Hepatocyte (in vitro differentiated cells): Measurements from ENCODE around the gene CD300A.

Experiments
- EZH2 ChIP-seq: fragments of 200-600 bp; sonication (generic); IDR thresholded peaks from 2 replicates; pipeline ENCODE4 v1.6.1; 2016; ENCODE audit warnings: antibody characterized with exemption, mild to moderate bottlenecking, borderline replicate concordance
- TF ChIP-seq, protein P1 (sequence below): fragments of 200-600 bp; sonication (generic); IDR thresholded peaks from 2 replicates; pipeline ENCODE4 v1.5.1; 2016; ENCODE audit warnings: antibody characterized with exemption, mild to moderate bottlenecking; ENCODE audit not compliant: poor library complexity

DNA sequence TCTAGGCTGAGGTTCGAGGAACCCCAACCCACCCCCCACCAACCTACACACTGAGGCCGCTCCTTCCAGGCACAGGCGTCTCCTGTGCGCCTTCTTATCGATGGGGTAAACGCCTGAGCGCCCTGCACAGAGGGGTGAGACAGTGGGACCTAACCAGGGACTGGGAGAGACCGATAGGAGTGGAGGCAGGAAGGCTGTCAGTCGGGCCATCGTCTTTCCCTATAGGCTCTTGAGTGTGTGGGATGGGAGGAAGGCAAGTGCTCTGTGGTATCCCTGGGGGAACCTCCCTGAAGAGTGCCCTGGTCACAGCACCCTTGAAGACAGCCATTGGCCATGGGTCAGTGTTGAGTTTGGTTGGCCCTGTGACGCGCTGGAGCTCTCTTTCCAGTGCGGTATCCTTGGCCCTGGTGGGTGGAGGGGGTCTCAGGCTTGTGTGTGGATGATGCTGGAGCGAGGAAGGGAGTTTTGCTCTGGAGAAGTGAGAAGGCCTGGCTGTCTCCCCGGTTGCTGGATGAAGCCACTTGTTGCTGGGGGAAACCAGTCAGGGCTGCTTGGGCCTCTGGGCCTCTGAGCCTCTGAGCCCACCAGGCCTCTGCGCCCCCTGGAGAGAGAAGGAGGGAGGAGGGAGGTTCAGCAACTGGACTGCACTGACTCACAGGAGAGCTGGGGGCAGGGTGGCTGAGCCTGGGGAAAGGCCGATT, 32.9 kb upstream of the CD300A start:
- TF ChIP-seq EZH2, result no peak
- TF ChIP-seq, protein P1, sequence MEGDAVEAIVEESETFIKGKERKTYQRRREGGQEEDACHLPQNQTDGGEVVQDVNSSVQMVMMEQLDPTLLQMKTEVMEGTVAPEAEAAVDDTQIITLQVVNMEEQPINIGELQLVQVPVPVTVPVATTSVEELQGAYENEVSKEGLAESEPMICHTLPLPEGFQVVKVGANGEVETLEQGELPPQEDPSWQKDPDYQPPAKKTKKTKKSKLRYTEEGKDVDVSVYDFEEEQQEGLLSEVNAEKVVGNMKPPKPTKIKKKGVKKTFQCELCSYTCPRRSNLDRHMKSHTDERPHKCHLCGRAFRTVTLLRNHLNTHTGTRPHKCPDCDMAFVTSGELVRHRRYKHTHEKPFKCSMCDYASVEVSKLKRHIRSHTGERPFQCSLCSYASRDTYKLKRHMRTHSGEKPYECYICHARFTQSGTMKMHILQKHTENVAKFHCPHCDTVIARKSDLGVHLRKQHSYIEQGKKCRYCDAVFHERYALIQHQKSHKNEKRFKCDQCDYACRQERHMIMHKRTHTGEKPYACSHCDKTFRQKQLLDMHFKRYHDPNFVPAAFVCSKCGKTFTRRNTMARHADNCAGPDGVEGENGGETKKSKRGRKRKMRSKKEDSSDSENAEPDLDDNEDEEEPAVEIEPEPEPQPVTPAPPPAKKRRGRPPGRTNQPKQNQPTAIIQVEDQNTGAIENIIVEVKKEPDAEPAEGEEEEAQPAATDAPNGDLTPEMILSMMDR, result peak; percentile 19
